MCF 10A (cell line): ENCODE results near the gene CORO7. TPM values are rescaled to one million over a fixed set of nuclear protein-coding genes. Genes with fewer than 3 reads are reported as not detected.
A peak's percentile ranks its signal among the peaks of the same experiment; 100 is the strongest.

ENCODE experiments used
- BruUV-seq: library from RNA; stranded (reverse); fragments of 400-500 nt; replicated peaks from 2 replicates; lab custom pipeline; 2021; lab: Mats Ljungman, UMichigan
- CTCF ChIA-PET: fragments of 300-600 bp; sonication (Branson Sonifier 250); formaldehyde crosslinking; extraction: SDS; loops from one replicate; lab custom pipeline; 2021; ENCODE audit warnings: antibody characterized with exemption, inconsistent platforms; lab: Yijun Ruan, JAX
- POLR2A ChIA-PET: fragments of 300-600, 350-650 bp; sonication (Branson Sonifier 250); formaldehyde crosslinking; extraction: SDS; loops from one replicate; lab custom pipeline; 2020; ENCODE audit warnings: antibody characterized with exemption, inconsistent platforms; lab: Yijun Ruan, JAX
- DNase-seq: peaks from one replicate; pipeline ENCODE4 v3.0.0-alpha.2; 2018; ENCODE audit not compliant: unreplicated experiment
- H3K27ac Mint-ChIP-seq: one replicate; pipeline ENCODE4 v1.8.0; 2022; ENCODE audit warnings: mild to moderate bottlenecking, low read depth, mixed read lengths; ENCODE audit not compliant: unreplicated experiment
- H3K27me3 Mint-ChIP-seq: one replicate; pipeline ENCODE4 v1.8.0; 2022; ENCODE audit warnings: mixed read lengths; ENCODE audit not compliant: insufficient read depth, unreplicated experiment
- H3K36me3 Mint-ChIP-seq: one replicate; pipeline ENCODE4 v1.8.0; 2022; ENCODE audit warnings: mild to moderate bottlenecking, moderate library complexity, mixed read lengths; ENCODE audit not compliant: insufficient read depth, unreplicated experiment
- H3K4me1 Mint-ChIP-seq: one replicate; pipeline ENCODE4 v1.8.0; 2022; ENCODE audit warnings: mixed read lengths; ENCODE audit not compliant: insufficient read depth, unreplicated experiment
- H3K4me3 Mint-ChIP-seq: one replicate; pipeline ENCODE4 v1.8.0; 2022; ENCODE audit warnings: mild to moderate bottlenecking, moderate library complexity, mixed read lengths; ENCODE audit not compliant: unreplicated experiment
- H3K9me3 Mint-ChIP-seq: one replicate; pipeline ENCODE4 v1.8.0; 2022; ENCODE audit warnings: mixed read lengths; ENCODE audit not compliant: unreplicated experiment
- CTCF ChIP-seq: fragments of 200-600 bp; IDR thresholded peaks from one replicate; pipeline ENCODE4 v1.8.0; 2022; ENCODE audit warnings: antibody characterized with exemption, mild to moderate bottlenecking; ENCODE audit not compliant: unreplicated experiment
- intact Hi-C: fragments of 100-400 bp; cut with micrococcal nuclease; formaldehyde crosslinking; loops from 2 replicates; pipeline ENCODE4 v1.14.1; 2022
- total RNA-seq: library from RNA; stranded (reverse); gene quantifications from 2 replicates; pipeline ENCODE4 v1.2.3, GENCODE V29; 2022

The CORO7 gene
- total RNA-seq, 1 experiment from 2014 or later: 20.3 TPM

GRCh38 chr16:4420505-4421105 lies 4.2 kb upstream of the CORO7 start:
- Mint-ChIP-seq H3K27me3 (no peaks in the 10 kb centered on the region), H3K27ac (no peak overlapping the region), H3K4me3 (no peak overlapping the region), H3K4me1 (peaks cover under 1% of the 10 kb centered on the region), H3K36me3 (no peaks in the 10 kb centered on the region), H3K9me3 (no peaks in the 10 kb centered on the region)
- TF ChIP-seq CTCF: no peak
- BruUV-seq: no TSS peak
- intact Hi-C loops: no loop called here
- ChIA-PET POLR2A (no interaction called here), CTCF (interaction anchor here (0.7 to 2.4 kb wide), 3 partner anchors 17 to 61 kb away, joined by 3 to 11 read pairs (median 4); no protein-coding TSS in a partner anchor)
- no peak for DNase-seq

GRCh38 chr16:4419402-4419959 lies 3.1 kb upstream of the CORO7 start:
- TF ChIP-seq CTCF: no peak
- BruUV-seq: no TSS peak
- ChIA-PET POLR2A (interaction anchor here (1.4 kb wide), 1 partner anchor 40 kb away, joined by 4 read pairs; no protein-coding TSS in a partner anchor), CTCF (interaction anchor here (0.7 to 5.1 kb wide), 4 partner anchors 9 to 165 kb away, joined by 3 to 40 read pairs (median 6); no protein-coding TSS in a partner anchor)
- Mint-ChIP-seq H3K27ac (no peak overlapping the region), H3K27me3 (no peaks in the 10 kb centered on the region), H3K9me3 (no peaks in the 10 kb centered on the region), H3K4me3 (no peak overlapping the region), H3K4me1 (peaks cover 12% of the 10 kb centered on the region), H3K36me3 (no peaks in the 10 kb centered on the region)
- intact Hi-C loops: no loop called here
- no peak for DNase-seq

- POLR2A ChIA-PET: interaction anchor here (0.6 to 2.4 kb wide), 8 partner anchors 10 to 418 kb away, joined by 3 to 9 read pairs (median 4); partner anchors contain the start of genes DNAJA3 and NMRAL1
- intact Hi-C loops: no loop called here
- H3K27ac Mint-ChIP-seq: peak overlapping the region; percentile 60
Observed at GRCh38 chr16:4415538-4416199, 727 bp downstream of the CORO7 start.

More at GRCh38 chr16:4415538-4416199, 727 bp downstream of the CORO7 start:
- no peaks in the 10 kb centered on the region for H3K9me3 Mint-ChIP-seq
- peaks cover 5% of the 10 kb centered on the region for H3K36me3 Mint-ChIP-seq
- no TSS peak for BruUV-seq
- no peak for TF ChIP-seq CTCF
- DNase-seq: peak; percentile 27
- H3K27me3 Mint-ChIP-seq: no peaks in the 10 kb centered on the region
- H3K4me3 Mint-ChIP-seq: peak overlapping the region; percentile 86
- CTCF ChIA-PET: interaction anchor here (0.6 to 5.1 kb wide), 4 partner anchors 11 to 139 kb away, joined by 3 to 40 read pairs (median 4); no protein-coding TSS in a partner anchor
- H3K4me1 Mint-ChIP-seq: peaks cover 22% of the 10 kb centered on the region
